GM21423 (cell line): Measurements from ENCODE around the gene TECRL.

Experiments
- ATAC-seq: cut with Tn5 transposase; IDR thresholded peaks from one replicate; pipeline ENCODE4 v1.9.1; 2021; ENCODE audit warnings: mild to moderate bottlenecking, moderate library complexity; ENCODE audit not compliant: unreplicated experiment

Gene TECRL

GRCh38 chr4:64409300-64409699 is at the start of gene TECRL:
TECRL (minus strand) TSS chr4:64409450; CDS start chr4:64409351, 99 bp downstream.
- ATAC-seq, result no peak

GRCh38 chr4:64432674-64433073 is 23.4 kb upstream of the TECRL start:
- no peak for ATAC-seq

- ATAC-seq, result no peak
Observed at GRCh38 chr4:64430933-64431332, 21.7 kb upstream of the TECRL start.

DNA sequence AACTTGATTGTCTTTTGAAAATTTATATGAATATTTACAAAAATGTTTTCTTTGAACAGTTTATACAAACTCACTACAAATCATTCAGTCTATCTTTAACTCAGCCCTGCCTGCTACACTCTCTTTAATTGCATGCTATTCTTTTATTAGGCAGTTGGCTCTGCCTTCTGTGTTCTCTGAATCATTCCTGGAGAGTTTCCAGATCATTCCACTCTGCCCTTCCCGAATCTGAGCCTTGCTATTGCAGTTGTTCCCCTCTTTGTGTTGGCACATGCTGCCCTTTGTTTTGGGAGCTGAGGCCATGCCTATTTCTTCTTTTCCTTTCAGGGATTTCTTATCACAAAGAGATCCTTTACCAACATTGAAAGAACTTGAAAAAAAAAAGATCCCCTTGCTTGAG is 8.7 kb upstream of the TECRL start:
- ATAC-seq, result no peak

GRCh38 chr4:64407000-64407399 is 2.2 kb downstream of the TECRL start:
- ATAC-seq, result no peak

DNA sequence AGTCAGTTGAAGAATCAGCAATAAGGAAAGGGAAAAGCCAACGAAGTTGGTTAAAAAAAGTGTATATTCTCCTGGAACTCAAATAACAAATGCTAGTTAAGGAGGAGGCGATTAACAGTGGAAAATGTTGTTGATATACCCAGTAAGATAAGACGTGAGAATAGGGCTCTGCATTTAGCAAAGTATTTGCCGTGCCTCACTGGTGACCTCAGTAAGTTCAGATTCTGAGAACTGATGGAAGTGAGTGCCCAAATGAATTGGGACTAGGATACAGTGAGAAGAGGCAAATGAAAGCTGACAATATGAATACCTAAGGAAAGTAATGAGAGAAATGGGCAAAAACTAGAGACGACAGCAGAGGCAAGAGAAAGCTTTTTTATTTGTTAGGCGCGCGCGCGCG is 3.5 kb downstream of the TECRL start:
- ATAC-seq, result no peak

GRCh38 chr4:64402684-64403083 is 6.6 kb downstream of the TECRL start:
- ATAC-seq, result no peak

- no peak for ATAC-seq
Observed at GRCh38 chr4:64399313-64400109, 9.7 kb downstream of the TECRL start.

GRCh38 chr4:64394469-64394868 is 14.8 kb downstream of the TECRL start:
- ATAC-seq, result no peak

DNA sequence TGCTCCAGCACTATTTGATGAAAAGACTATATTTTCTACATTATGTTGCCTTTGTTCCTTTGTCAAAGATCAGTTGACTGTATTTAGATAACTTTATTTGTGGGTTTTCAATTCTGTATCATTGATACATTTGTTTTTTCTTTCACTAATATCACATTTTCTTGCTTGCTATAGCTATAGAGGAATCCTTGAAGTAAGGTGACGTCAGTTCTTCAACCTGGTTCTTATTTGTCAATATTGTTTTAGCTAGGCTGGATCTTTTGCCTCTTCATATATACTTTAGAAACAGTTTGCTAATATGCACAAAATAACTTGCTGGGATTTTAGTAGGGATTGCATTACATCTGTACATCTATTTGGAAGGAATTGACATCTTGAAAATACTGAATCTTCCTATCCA is 21.0 kb downstream of the TECRL start:
- ATAC-seq, result no peak

- ATAC-seq, result no peak
Observed at GRCh38 chr4:64385220-64385619, 24.0 kb downstream of the TECRL start.

DNA sequence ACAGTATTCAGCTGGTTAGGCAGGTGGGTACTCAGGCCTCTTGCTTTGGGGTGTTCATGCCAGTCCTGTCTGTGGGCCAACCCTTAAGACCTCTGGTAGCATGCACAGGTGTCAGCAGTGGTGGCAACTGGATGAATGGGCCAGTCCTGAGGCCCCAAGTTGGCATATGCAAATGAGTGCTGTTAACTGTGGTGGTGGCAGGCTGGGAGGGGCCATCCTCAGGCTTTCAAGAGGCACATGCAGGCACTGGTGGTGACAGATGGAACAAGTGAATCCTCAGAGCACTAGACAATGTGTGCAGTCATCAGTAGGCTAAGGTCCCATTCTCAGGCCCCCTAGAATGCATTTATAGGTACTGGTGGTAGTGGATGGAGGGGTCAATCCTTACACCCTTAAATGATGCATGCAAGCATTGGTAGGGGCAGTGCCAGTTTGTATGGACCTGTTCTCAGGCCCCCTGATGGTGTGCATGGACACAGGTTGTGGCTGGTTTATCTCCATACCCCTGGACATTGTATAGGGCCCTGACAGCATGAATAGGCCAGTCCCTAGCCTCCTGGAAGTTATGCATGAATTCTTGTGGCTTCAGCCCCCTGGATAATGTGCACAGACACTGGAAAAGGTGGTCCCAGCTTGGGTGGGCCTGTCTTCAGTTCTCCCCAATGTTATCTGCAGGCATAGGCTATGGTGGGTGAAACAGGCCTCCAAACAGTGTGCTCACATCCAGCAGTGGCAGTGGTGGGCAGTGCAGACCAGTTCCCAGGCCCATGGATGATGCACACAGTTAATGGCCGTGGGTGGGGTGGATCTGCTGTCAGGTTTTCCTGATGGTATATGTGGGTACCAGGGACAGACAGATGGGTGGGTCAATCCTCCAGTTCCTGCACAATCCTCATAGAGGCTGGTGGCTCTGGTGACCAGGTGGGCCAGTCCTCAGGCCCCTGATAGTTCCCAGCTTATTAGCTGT is 24.7 kb downstream of the TECRL start:
- ATAC-seq, result no peak

DNA sequence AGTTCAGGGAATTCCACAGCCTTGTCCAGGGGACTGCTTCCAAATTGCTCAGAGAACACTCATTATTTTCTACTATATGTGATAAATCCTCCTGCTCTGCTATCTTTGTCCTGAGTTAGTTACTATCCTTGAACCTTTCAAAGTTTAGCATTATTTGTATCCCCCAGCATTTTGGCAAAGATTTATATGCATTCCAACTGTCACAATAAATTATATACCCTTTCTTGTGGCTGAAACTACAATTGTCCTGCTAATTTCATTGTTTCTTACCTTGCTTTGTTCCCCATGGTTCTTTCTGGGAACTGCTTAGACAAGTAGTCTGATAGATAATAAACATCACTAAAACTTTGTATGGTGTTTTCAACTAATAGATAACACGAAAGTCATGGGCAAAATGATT is 40.5 kb downstream of the TECRL start:
- no peak for ATAC-seq

DNA sequence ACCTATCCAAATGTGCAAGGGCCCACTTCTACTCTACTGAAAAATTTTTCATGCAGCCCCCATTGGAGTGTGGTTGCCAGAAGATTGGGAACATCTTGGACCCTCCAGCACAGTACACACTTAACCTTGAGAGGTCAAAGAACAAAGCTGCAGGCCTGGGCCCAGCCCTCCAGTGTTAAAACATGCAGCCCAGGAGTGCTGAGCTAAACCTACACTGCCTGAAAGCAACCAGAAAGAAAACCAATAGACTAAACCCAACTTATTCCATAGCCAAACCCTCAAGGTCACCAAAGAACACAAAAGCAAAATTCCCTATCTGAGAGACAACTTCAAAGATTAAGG is 47.9 kb downstream of the TECRL start:
- ATAC-seq, result no peak

DNA sequence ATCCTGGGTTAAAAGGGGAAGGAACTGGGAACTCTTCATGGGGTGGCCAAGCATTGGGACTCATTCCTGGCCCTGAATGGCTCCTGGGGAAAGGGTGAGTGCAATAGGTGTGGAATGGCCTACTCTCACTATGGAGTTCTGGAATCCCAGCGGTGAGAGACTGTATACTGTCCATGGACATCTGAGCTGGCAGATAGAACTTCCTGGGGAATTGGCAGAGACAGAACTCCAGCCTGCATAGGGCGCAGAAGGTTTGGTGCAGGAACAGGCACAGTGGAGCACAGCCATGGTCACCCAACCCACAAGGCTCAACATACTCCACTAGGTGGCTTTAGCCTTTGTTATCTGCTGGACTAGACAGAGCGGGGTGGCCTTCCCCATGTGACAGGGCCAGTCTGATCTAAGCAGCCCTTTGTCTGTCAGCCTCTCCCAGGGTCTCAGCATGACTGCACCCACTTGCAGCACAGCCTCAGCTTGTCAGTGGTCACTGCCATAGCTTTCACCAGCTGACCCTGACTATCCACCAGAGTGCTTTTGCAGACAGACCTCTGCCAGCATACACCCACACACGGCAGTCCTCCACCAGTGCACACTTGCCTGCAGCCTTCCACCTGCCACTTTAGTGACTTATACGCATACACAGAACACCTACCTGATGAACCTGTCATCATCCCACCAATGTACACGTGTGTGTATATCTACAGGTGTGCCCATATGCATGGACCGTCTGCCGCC is 48.4 kb downstream of the TECRL start:
- no peak for ATAC-seq

DNA sequence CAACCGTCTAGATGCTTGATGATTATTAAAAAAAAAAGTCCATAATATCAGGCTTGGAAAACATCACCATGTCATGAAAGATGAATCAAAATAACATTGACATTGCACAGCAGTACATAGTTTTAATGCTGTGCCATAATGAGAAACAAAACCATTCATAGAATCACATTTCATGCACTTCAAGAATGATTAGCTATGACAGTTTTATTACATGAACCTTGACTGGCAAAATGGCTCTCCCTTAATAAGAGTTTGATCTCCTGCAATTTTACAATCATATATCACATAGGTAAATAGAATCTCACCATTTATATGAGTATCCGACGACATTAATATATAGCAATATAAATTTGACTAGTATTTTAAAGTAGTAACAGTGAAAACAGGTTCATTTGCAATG is 49.8 kb downstream of the TECRL start:
- ATAC-seq, result no peak

DNA sequence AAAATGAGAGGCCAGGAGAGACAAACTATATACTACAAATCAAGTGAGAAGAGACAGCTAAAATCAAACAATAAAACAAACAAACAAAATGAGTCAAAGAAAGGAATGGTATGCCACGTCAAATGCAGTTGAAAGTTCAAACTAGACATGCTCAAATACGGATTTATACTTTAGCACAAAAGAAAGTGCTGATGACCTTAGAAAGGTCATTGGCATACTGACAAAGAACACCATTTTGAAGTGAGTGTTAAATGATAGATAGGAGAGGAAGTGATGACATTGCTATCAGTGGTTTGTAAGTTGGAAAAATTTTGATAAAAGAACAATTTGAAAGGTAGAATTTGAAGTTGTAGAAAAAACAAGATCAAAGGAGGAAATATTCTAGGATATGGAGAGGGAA is 55.3 kb downstream of the TECRL start:
- ATAC-seq, result no peak

DNA sequence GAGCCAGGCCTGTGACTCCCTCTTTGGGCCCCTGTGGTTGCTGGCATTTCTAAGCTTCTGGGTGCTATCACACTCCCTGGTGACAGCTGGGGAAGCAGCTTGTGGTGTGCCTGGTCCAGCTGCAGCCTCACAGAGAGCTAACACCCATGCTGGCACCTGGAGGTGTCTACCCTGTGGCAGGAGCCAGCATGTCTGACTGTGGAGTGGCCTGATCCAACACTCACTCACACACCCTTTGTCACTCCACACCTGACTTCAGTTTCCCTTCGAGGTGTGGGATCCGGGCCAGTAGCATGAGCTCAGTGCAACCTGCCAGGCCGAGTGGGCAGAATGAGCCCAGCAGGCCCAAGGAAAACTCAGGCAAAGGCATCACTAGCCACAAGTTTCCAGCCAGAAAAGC is 67.5 kb downstream of the TECRL start:
- ATAC-seq, result no peak

DNA sequence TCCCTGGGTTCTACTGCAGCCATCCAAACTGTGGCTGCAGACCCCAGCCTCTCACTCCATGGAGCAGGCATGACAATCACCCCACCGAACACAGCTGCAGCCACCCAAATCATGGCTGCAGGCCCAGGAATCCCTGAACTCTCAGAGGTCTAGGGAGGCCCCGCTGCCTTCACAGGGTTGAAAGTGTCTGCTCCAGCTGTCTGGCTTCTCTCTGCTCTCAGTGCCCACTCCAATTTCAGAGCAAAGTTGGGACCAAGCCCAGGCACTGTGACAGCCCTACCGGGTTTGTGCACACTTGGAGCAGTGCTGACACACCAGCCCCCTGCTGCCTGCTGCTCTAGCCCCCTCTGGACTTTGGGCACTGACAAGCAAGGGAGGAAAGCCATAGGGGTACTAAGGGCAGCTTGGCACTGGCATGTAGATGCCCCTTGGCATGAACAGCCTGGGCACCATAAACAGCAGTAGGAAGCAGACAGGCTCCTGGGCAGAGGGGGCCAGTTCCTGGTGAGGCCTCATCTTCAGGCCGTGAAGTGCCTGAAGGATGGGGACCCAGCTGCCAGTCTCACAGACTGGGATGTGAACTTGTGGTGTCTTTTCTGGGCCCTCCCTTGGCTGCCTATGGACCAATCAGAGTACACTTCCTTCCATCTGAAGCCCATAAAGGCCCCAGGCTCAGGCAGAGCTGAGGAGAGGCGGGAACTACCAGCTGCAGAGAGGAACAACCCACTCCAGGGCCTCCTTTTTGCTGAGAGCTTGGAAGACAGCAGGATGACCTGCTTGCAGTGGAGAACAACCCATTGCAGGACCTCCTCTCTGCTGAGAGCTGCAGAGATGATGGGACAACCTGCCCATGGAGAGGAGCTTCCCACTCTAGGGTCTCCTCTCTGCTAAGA is 68.8 kb downstream of the TECRL start:
- no peak for ATAC-seq

GRCh38 chr4:64334964-64335363 is 74.3 kb downstream of the TECRL start:
- no peak for ATAC-seq
